Measurements from ENCODE around the gene FAM3A. TPM values are rescaled to one million over a fixed set of nuclear protein-coding genes. Genes with fewer than 3 reads are reported as not detected.

Gene FAM3A
- total and polyA plus RNA-seq, 9 of the 15 experiments (the other 6 are each of a cell fraction or from before 2014, with no cell fraction given) = 0.75 to 70.6 (median 27.0) TPM

GRCh38 chrX:154547245-154548027 lies 31.4 kb upstream of the FAM3A start, which contains the start of gene IKBKG (continued):
- no peak for TF ChIP-seq BRF2 (IDR thresholded peaks at IDR 0.05; ENCODE audit: borderline replicate concordance, insufficient read depth, insufficient read length)
- TF ChIP-seq ERF (CRISPR knock-in tag; IDR thresholded peaks at IDR 0.05) = no peak
- no peak for TF ChIP-seq FOXM1 (IDR thresholded peaks at IDR 0.05; ENCODE audit: low read depth)
- 0 out of 2 replicates have a peak, but pooled peaks have one; percentile 36 for TF ChIP-seq FOXM1 (CRISPR knock-in tag; IDR thresholded peaks at IDR 0.05; ENCODE audit: low read depth)
- TF ChIP-seq GABPA (tag; conservative IDR thresholded peaks at IDR 0.05; ENCODE audit: low read depth) = peak; percentile 98
- no peak for TF ChIP-seq U2AF2 (optimal IDR thresholded peaks at IDR 0.05; ENCODE audit: low read depth, low read length)
- TF ChIP-seq CBFB (CRISPR knock-in tag; IDR thresholded peaks at IDR 0.05) = no peak
- peak; percentile 57; the same call in 1 of the 2 replicates for TF ChIP-seq MYC (IDR thresholded peaks at IDR 0.05; ENCODE audit: low read depth, low read length)
- no peak for TF ChIP-seq MYC (CRISPR knock-in tag; IDR thresholded peaks at IDR 0.05; ENCODE audit: borderline replicate concordance, low read depth)
- no peak for TF ChIP-seq MTA1 (IDR thresholded peaks at IDR 0.05; ENCODE audit: borderline replicate concordance)
- peak; percentile 76 for TF ChIP-seq SMAD4 (CRISPR knock-in tag; conservative IDR thresholded peaks at IDR 0.05)
- TF ChIP-seq SMARCC2 (IDR thresholded peaks at IDR 0.05; ENCODE audit: low read depth) = no peak
- peak; percentile 48 for TF ChIP-seq SAP30 (IDR thresholded peaks at IDR 0.05; ENCODE audit: borderline replicate concordance, insufficient read depth, low read depth, low read length, poor library complexity, severe bottlenecking)
- no peak for TF ChIP-seq ZNF121 (CRISPR knock-in tag; conservative IDR thresholded peaks at IDR 0.05)
- TF ChIP-seq ZBTB17 (CRISPR knock-in tag; IDR thresholded peaks at IDR 0.05) = no peak
- 0 out of 2 replicates have a peak, but pooled peaks have one; percentile 23 for TF ChIP-seq TOE1 (IDR thresholded peaks at IDR 0.05; ENCODE audit: borderline replicate concordance)
- no peak for TF ChIP-seq TOE1 (CRISPR knock-in tag; IDR thresholded peaks at IDR 0.05; ENCODE audit: borderline replicate concordance, low read depth)
- peak; percentile 73; the same call in 1 of the 2 replicates for TF ChIP-seq ETV5 (CRISPR knock-in tag; IDR thresholded peaks at IDR 0.05; ENCODE audit: low read depth)
- TF ChIP-seq PKNOX1 (IDR thresholded peaks at IDR 0.05) = peak; percentile 36
- TF ChIP-seq ZNF518B (CRISPR knock-in tag; IDR thresholded peaks at IDR 0.05) = no peak
- TF ChIP-seq TEAD1 (CRISPR knock-in tag; IDR thresholded peaks at IDR 0.05) = 0 out of 4 replicates have a peak, but pooled peaks of 1 of the 2 experiments have one; percentile 49
